SK-N-MC (cell line): ENCODE measurements around the gene JAK1.

ENCODE experiments used
- EZH2 ChIP-seq: fragments of 200-600 bp; sonication (generic); IDR thresholded peaks from one replicate; pipeline ENCODE4 v1.6.1; 2017; ENCODE audit warnings: antibody characterized with exemption
- POLR2AphosphoS5 ChIP-seq: IDR thresholded peaks from 2 replicates; pipeline ENCODE4 v1.6.1; 2012; ENCODE audit warnings: mild to moderate bottlenecking, low read depth, low read length, borderline replicate concordance

DNA sequence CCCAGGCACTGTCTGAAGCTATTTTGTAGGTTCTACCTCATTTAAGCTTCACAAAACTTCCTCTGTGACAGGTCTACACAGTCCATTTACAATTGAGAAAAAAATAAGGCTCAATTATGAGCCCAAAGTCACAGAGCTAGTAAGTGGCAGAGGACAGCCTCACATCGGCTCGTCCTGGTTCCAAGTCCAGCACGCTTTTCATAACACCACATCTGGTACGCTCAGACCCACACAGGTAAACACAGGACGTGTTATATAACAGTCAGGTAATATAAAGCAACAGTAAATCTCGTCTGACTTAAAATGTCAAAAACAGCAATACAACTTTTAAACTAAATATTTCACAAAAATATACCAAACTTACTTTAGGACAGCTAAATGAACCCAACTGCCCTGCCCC is 13.1 kb downstream of the JAK1 start:
- TF ChIP-seq EZH2: no peak
- no peak for TF ChIP-seq POLR2AphosphoS5
